PC-9 (cell line): ENCODE measurements around the gene SPG11.

ENCODE experiments used
- CTCF ChIP-seq: fragments of 200-600 bp; sonication (generic); conservative IDR thresholded peaks from 2 replicates; pipeline ENCODE4 v1.6.1; 2017; ENCODE audit warnings: mixed run types, antibody characterized with exemption, mild to moderate bottlenecking, moderate library complexity
- EZH2 ChIP-seq: fragments of 200-600 bp; sonication (generic); IDR thresholded peaks from 2 replicates; pipeline ENCODE4 v1.8.0; 2017; ENCODE audit warnings: antibody characterized with exemption, low read depth

- TF ChIP-seq CTCF (no peak), EZH2 (no peak)
Measured at GRCh38 chr15:44516436-44516835, 147.0 kb downstream of the SPG11 start.
